Measurements from ENCODE around the gene CACNB2. TPM values are rescaled to one million over a fixed set of nuclear protein-coding genes. Genes with fewer than 3 reads are reported as not detected.

The CACNB2 gene
- total and polyA plus RNA-seq, 4 donors, result 0.38 to 3.1 (median 0.83) TPM

GRCh38 chr10:18545621-18546305, 405.5 kb downstream of the CACNB2 start:
- Histone ChIP-seq H3K4me1 (ENCODE audit: control insufficient read depth in 4 of 4, insufficient read depth in 4 of 4, low read length in 3 of 4) (no peaks in the 10 kb centered on the region), H3K4me3 (ENCODE audit: low read depth in 1 of 3, low read length in 3 of 3) (no peak overlapping the region), H3K9ac (ENCODE audit: low read depth in 1 of 2, low read length in 2 of 2) (no peak overlapping the region), H3K36me3 (ENCODE audit: control insufficient read depth in 4 of 4, insufficient read depth in 3 of 4, low read depth in 1 of 4, low read length in 3 of 4) (peaks cover 11 to 62% (median 50%) of the 10 kb centered on the region in 4 donors), H3K27ac (ENCODE audit: low read depth in 1 of 2, low read length in 2 of 2) (no peak overlapping the region), H3K9me3 (ENCODE audit: control insufficient read depth in 4 of 4, low read length in 3 of 4) (no peaks in the 10 kb centered on the region), H3K27me3 (ENCODE audit: control insufficient read depth in 4 of 4, insufficient read depth in 4 of 4, low read length in 3 of 4) (no peaks in the 10 kb centered on the region)
- DNase-seq (ENCODE audit: low spot score), result no peak
- WGBS, result 94% methylated on average over 7 of the region's 7 CpGs
- TF ChIP-seq FOXA2 (IDR thresholded peaks at IDR 0.05), result no peak
- no peak for TF ChIP-seq HNF4A (conservative IDR thresholded peaks at IDR 0.05)
- no peak for TF ChIP-seq HNF4G (IDR thresholded peaks at IDR 0.05)
- TF ChIP-seq YY1 (IDR thresholded peaks at IDR 0.05), result no peak
- TF ChIP-seq JUND (IDR thresholded peaks at IDR 0.05), result no peak
- TF ChIP-seq GABPA (IDR thresholded peaks at IDR 0.05 in 1 of 2, conservative IDR thresholded peaks at IDR 0.05 in 1 of 2), result no peak
- TF ChIP-seq NR2F2 (IDR thresholded peaks at IDR 0.05), result no peak
- no peak for TF ChIP-seq ZBTB33 (IDR thresholded peaks at IDR 0.05)
- no peak for TF ChIP-seq FOXA1 (IDR thresholded peaks at IDR 0.05)
- TF ChIP-seq TAF1 (conservative IDR thresholded peaks at IDR 0.05), result no peak
- no peak for TF ChIP-seq CTCF (IDR thresholded peaks at IDR 0.05; ENCODE audit: low read depth, low read length, missing input control)
- TF ChIP-seq REST (IDR thresholded peaks at IDR 0.05), result no peak
- no peak for TF ChIP-seq EGR1 (IDR thresholded peaks at IDR 0.05; ENCODE audit: low read depth in 2 of 2)
- no peak for TF ChIP-seq SP1 (IDR thresholded peaks at IDR 0.05)
- TF ChIP-seq RXRA (IDR thresholded peaks at IDR 0.05), result no peak
- no peak for TF ChIP-seq MAX (IDR thresholded peaks at IDR 0.05)
- no peak for TF ChIP-seq ATF3 (IDR thresholded peaks at IDR 0.05)

All from liver (tissue), 9 donors.